ENCODE data around the gene RNASET2. TPM values are rescaled to one million over a fixed set of nuclear protein-coding genes. Genes with fewer than 3 reads are reported as not detected.

RNASET2 gene
- total and polyA plus RNA-seq, 2 of the 13 experiments (the other 11 are each of a cell fraction or from before 2014, with no cell fraction given), result 44.6 to 597 TPM

GRCh38 chr6:166955121-166955864 lies 1.1 kb downstream of the RNASET2 start (continued):
- TF ChIP-seq ZGPAT (CRISPR knock-in tag; IDR thresholded peaks at IDR 0.05), result no peak
- no peak for TF ChIP-seq ZNF430 (CRISPR knock-in tag; IDR thresholded peaks at IDR 0.05)
- no peak for TF ChIP-seq ZNF605 (CRISPR knock-in tag; IDR thresholded peaks at IDR 0.05)
- no peak for TF ChIP-seq AHR (CRISPR knock-in tag; IDR thresholded peaks at IDR 0.05)
- TF ChIP-seq RBM39 (IDR thresholded peaks at IDR 0.05; ENCODE audit: low read depth, low read length, poor library complexity, severe bottlenecking), result no peak
- no peak for TF ChIP-seq ESRRA (CRISPR knock-in tag; IDR thresholded peaks at IDR 0.05; ENCODE audit: low read depth)
- TF ChIP-seq ZNF264 (CRISPR knock-in tag; IDR thresholded peaks at IDR 0.05), result no peak
- no peak for TF ChIP-seq HOXD1 (CRISPR knock-in tag; IDR thresholded peaks at IDR 0.05)
- 0 out of 2 replicates have a peak, but pooled peaks have one; percentile 55 for TF ChIP-seq SALL1 (CRISPR knock-in tag; IDR thresholded peaks at IDR 0.05)
- TF ChIP-seq FOXA3 (CRISPR knock-in tag; IDR thresholded peaks at IDR 0.05), result no peak
- TF ChIP-seq ZFP90 (CRISPR knock-in tag; IDR thresholded peaks at IDR 0.05; ENCODE audit: borderline replicate concordance), result peak; percentile 81
- TF ChIP-seq SP1 (IDR thresholded peaks at IDR 0.05), result no peak
- no peak for TF ChIP-seq SP1 (CRISPR knock-in tag; IDR thresholded peaks at IDR 0.05)
- TF ChIP-seq AKAP8 (CRISPR knock-in tag; IDR thresholded peaks at IDR 0.05), result peak; percentile 63; the same call in 1 of the 2 replicates
- TF ChIP-seq EP300 (IDR thresholded peaks at IDR 0.05; ENCODE audit: low read depth in 2 of 2, low read length in 2 of 2), result no peak
- TF ChIP-seq EP300 (CRISPR knock-in tag; IDR thresholded peaks at IDR 0.05; ENCODE audit: borderline replicate concordance), result no peak
- TF ChIP-seq TRIM24 (CRISPR knock-in tag; IDR thresholded peaks at IDR 0.05), result peak; percentile 28; the same call in 1 of the 2 replicates
- peak; percentile 45; the same call in 1 of the 2 replicates for TF ChIP-seq SP4 (CRISPR knock-in tag; IDR thresholded peaks at IDR 0.05)
- TF ChIP-seq ZNF567 (CRISPR knock-in tag; IDR thresholded peaks at IDR 0.05; ENCODE audit: borderline replicate concordance), result no peak
- no peak for TF ChIP-seq ZNF354B (CRISPR knock-in tag; IDR thresholded peaks at IDR 0.05)
- no peak for TF ChIP-seq NR1H2 (CRISPR knock-in tag; IDR thresholded peaks at IDR 0.05; ENCODE audit: borderline replicate concordance, low read depth)
- TF ChIP-seq, protein P1, sequence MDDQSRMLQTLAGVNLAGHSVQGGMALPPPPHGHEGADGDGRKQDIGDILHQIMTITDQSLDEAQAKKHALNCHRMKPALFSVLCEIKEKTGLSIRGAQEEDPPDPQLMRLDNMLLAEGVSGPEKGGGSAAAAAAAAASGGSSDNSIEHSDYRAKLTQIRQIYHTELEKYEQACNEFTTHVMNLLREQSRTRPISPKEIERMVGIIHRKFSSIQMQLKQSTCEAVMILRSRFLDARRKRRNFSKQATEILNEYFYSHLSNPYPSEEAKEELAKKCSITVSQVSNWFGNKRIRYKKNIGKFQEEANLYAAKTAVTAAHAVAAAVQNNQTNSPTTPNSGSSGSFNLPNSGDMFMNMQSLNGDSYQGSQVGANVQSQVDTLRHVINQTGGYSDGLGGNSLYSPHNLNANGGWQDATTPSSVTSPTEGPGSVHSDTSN (CRISPR knock-in tag; IDR thresholded peaks at IDR 0.05; ENCODE audit: borderline replicate concordance), result no peak
- TF ChIP-seq SKI (IDR thresholded peaks at IDR 0.05; ENCODE audit: partially characterized antibody), result no peak
- 0 out of 2 replicates have a peak, but pooled peaks have one; percentile 39 for TF ChIP-seq ZC3H13 (CRISPR knock-in tag; IDR thresholded peaks at IDR 0.05)
- no peak for TF ChIP-seq DMAP1 (CRISPR knock-in tag; IDR thresholded peaks at IDR 0.05)
- no peak for TF ChIP-seq ZNF24 (IDR thresholded peaks at IDR 0.05)
- TF ChIP-seq ZNF225 (CRISPR knock-in tag; IDR thresholded peaks at IDR 0.05), result no peak
- 0 out of 2 replicates have a peak, but pooled peaks have one; percentile 50 for TF ChIP-seq JUND (CRISPR knock-in tag; IDR thresholded peaks at IDR 0.05)
- no peak for TF ChIP-seq ZNF512 (CRISPR knock-in tag; IDR thresholded peaks at IDR 0.05)

Measured in HepG2 (cell line).